ENCODE data around the gene CACUL1. TPM values are rescaled to one million over a fixed set of nuclear protein-coding genes. Genes with fewer than 3 reads are reported as not detected.

Gene CACUL1
- total RNA-seq, 1 experiment from 2014 or later, result 67.5 TPM

DNA sequence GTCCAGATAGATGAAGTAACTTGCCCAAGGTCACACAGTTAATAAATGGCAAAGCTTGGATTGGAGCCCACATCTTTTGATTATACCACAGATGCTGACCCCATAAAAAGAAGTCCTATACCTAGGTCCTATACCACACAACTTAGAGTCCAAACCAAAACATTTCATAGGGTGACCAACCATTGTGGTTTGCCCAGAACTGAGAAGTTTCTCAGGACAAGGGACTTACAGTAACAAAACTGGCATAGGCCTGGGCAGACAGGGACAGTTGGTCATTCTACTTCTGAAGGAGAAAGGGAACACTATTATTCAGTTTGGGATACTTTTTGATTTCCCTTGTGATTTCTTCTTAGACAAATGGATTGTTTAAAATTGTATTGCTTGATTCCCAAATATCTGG, 126.4 kb downstream of the CACUL1 start:
- H3K4me2 ChIP-seq (ENCODE audit: low read length), result no peak overlapping the region
- no peaks in the 10 kb centered on the region for H3K9me2 ChIP-seq (ENCODE audit: insufficient read depth)
- H3K27ac ChIP-seq (ENCODE audit: low read depth, low read length), result no peak overlapping the region
- H3K4me3 ChIP-seq (replicated peaks in 1 of 2; ENCODE audit: low read depth in 1 of 2, low read length in 2 of 2), result no peak overlapping the region
- POLR2A ChIA-PET, result no interaction called here
- RAD21 ChIA-PET (ENCODE audit: low non-redundant PET in 1 of 2, low total read pairs in 2 of 2, uncharacterized antibody in 2 of 2, unreplicated experiment in 2 of 2), result no interaction called here
- no peaks in the 10 kb centered on the region for H3K79me2 ChIP-seq (ENCODE audit: insufficient read depth, low read length)
- intact Hi-C loops (cut with micrococcal nuclease), result no loop called here
- H3K9me3 ChIP-seq (ENCODE audit: control insufficient read depth in 1 of 2, insufficient read depth in 1 of 2, low read depth in 1 of 2, low read length in 2 of 2), result no peaks in the 10 kb centered on the region
- no TSS peak for BruUV-seq (replicated peaks)
- H4K20me1 ChIP-seq (ENCODE audit: insufficient read depth), result no peaks in the 10 kb centered on the region
- CTCF ChIA-PET, result interaction anchor here (3.8 kb wide), 1 partner anchor 13 kb away, joined by 13 read pairs; no protein-coding TSS in a partner anchor
- H3K36me3 ChIP-seq (ENCODE audit: control insufficient read depth in 1 of 2, insufficient read depth in 2 of 2, low read length in 2 of 2), result no peaks in the 10 kb centered on the region
- no peak for ATAC-seq
- DNase-seq (ENCODE audit: low read depth, low spot score), result no peak
- H3K9ac ChIP-seq (ENCODE audit: low read length), result no peak overlapping the region
- H2AFZ ChIP-seq (ENCODE audit: low read depth, low read length, poor library complexity, severe bottlenecking), result no peak overlapping the region
- TF ChIP-seq EZH2phosphoT487 (IDR thresholded peaks at IDR 0.05; ENCODE audit: borderline replicate concordance) (no peak), CBX3 (IDR thresholded peaks at IDR 0.05; ENCODE audit: low read depth) (no peak), YY1 (IDR thresholded peaks at IDR 0.05; ENCODE audit: extremely low read depth, insufficient replicate concordance, low read depth, low read length) (no peak)
- H3K4me1 ChIP-seq (ENCODE audit: control insufficient read depth in 1 of 2, insufficient read depth in 2 of 2, low read length in 2 of 2), result no peaks in the 10 kb centered on the region
- peaks cover 67% of the 10 kb centered on the region for H3K27me3 ChIP-seq (ENCODE audit: insufficient read depth, low read length)

- Histone ChIP-seq H3K27me3 (ENCODE audit: insufficient read depth, low read length) (peaks cover 57% of the 10 kb centered on the region), H3K36me3 (ENCODE audit: control insufficient read depth in 1 of 2, insufficient read depth in 2 of 2, low read length in 2 of 2) (no peaks in the 10 kb centered on the region), H2AFZ (ENCODE audit: low read depth, low read length, poor library complexity, severe bottlenecking) (no peak overlapping the region), H3K9ac (ENCODE audit: low read length) (no peak overlapping the region), H3K4me1 (ENCODE audit: control insufficient read depth in 1 of 2, insufficient read depth in 2 of 2, low read length in 2 of 2) (no peaks in the 10 kb centered on the region), H3K79me2 (ENCODE audit: insufficient read depth, low read length) (no peaks in the 10 kb centered on the region), H3K4me3 (replicated peaks in 1 of 2; ENCODE audit: low read depth in 1 of 2, low read length in 2 of 2) (no peak overlapping the region), H3K9me2 (ENCODE audit: insufficient read depth) (no peaks in the 10 kb centered on the region), H3K4me2 (ENCODE audit: low read length) (no peak overlapping the region), H3K9me3 (ENCODE audit: control insufficient read depth in 1 of 2, insufficient read depth in 1 of 2, low read depth in 1 of 2, low read length in 2 of 2) (no peaks in the 10 kb centered on the region), H3K27ac (ENCODE audit: low read depth, low read length) (no peak overlapping the region), H4K20me1 (ENCODE audit: insufficient read depth) (no peaks in the 10 kb centered on the region)
- ChIA-PET CTCF (interaction anchor here (1.1 to 3.8 kb wide), 4 partner anchors 9 to 13 kb away, joined by 4 to 13 read pairs (median 5); no protein-coding TSS in a partner anchor), RAD21 (ENCODE audit: low non-redundant PET in 1 of 2, low total read pairs in 2 of 2, uncharacterized antibody in 2 of 2, unreplicated experiment in 2 of 2) (no interaction called here), POLR2A (no interaction called here)
- intact Hi-C loops (cut with micrococcal nuclease), result no loop called here
- TF ChIP-seq, protein P1, sequence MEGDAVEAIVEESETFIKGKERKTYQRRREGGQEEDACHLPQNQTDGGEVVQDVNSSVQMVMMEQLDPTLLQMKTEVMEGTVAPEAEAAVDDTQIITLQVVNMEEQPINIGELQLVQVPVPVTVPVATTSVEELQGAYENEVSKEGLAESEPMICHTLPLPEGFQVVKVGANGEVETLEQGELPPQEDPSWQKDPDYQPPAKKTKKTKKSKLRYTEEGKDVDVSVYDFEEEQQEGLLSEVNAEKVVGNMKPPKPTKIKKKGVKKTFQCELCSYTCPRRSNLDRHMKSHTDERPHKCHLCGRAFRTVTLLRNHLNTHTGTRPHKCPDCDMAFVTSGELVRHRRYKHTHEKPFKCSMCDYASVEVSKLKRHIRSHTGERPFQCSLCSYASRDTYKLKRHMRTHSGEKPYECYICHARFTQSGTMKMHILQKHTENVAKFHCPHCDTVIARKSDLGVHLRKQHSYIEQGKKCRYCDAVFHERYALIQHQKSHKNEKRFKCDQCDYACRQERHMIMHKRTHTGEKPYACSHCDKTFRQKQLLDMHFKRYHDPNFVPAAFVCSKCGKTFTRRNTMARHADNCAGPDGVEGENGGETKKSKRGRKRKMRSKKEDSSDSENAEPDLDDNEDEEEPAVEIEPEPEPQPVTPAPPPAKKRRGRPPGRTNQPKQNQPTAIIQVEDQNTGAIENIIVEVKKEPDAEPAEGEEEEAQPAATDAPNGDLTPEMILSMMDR (IDR thresholded peaks at IDR 0.05 in 2 of 3, conservative IDR thresholded peaks at IDR 0.05 in 1 of 3; ENCODE audit: borderline replicate concordance in 1 of 3, insufficient read depth in 1 of 3, low read depth in 2 of 3, low read length in 2 of 3), result peak in 2 of 3 experiments; percentile 54 to 65; a peak in 4 of 6 replicates
- TF ChIP-seq EZH2 (IDR thresholded peaks at IDR 0.05) (no peak), ZFX (IDR thresholded peaks at IDR 0.05) (no peak), SIN3A (IDR thresholded peaks at IDR 0.05; ENCODE audit: low read depth) (no peak), TCF7L2 (IDR thresholded peaks at IDR 0.05; ENCODE audit: borderline replicate concordance, extremely low read depth, insufficient read depth, insufficient read length) (no peak), YY1 (IDR thresholded peaks at IDR 0.05; ENCODE audit: extremely low read depth, insufficient replicate concordance, low read depth, low read length) (no peak), FOSL1 (IDR thresholded peaks at IDR 0.05; ENCODE audit: low read depth) (no peak)
- TF ChIP-seq, protein P2, sequence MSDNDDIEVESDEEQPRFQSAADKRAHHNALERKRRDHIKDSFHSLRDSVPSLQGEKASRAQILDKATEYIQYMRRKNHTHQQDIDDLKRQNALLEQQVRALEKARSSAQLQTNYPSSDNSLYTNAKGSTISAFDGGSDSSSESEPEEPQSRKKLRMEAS (IDR thresholded peaks at IDR 0.05), result no peak
- ATAC-seq, result peak; percentile 70
- BruUV-seq (replicated peaks), result no TSS peak
- no peak for DNase-seq (ENCODE audit: low read depth, low spot score)
Observed at GRCh38 chr10:118626953-118627352, 127.8 kb downstream of the CACUL1 start.

Data from HCT116 (cell line).